Effector memory CD4-positive, alpha-beta T cell (primary cell): ENCODE data around the gene MARCHF4.

Source experiments
- DNase-seq, 3 donors: peaks; one replicate each; pipeline ENCODE4 v3.0.0-alpha.2; 2020
- H3K27ac ChIP-seq: 2 replicates; pipeline ENCODE4 v1.7.0; 2013; ENCODE audit warnings: mild to moderate bottlenecking, low read length, moderate library complexity; ENCODE audit not compliant: insufficient read depth, poor library complexity, severe bottlenecking
- H3K27me3 ChIP-seq: replicated peaks from 2 replicates; pipeline ENCODE4 v1.7.0; 2013; ENCODE audit warnings: mild to moderate bottlenecking, low read length; ENCODE audit not compliant: insufficient read depth, control insufficient read depth, poor library complexity, severe bottlenecking
- H3K36me3 ChIP-seq: 2 replicates; pipeline ENCODE4 v1.7.0; 2013; ENCODE audit warnings: mild to moderate bottlenecking, low read length, moderate library complexity; ENCODE audit not compliant: control insufficient read depth, insufficient read depth
- H3K4me1 ChIP-seq: 2 replicates; pipeline ENCODE4 v1.7.0; 2013; ENCODE audit warnings: low read length, mild to moderate bottlenecking; ENCODE audit not compliant: control insufficient read depth, insufficient read depth, poor library complexity, severe bottlenecking
- H3K4me3 ChIP-seq: 2 replicates; pipeline ENCODE4 v1.7.0; 2013; ENCODE audit warnings: low read length, low read depth, mild to moderate bottlenecking; ENCODE audit not compliant: insufficient read depth, poor library complexity, severe bottlenecking
- H3K9me3 ChIP-seq: 2 replicates; pipeline ENCODE4 v1.7.0; 2013; ENCODE audit warnings: mild to moderate bottlenecking, low read length, moderate library complexity; ENCODE audit not compliant: control insufficient read depth

Gene MARCHF4

DNA sequence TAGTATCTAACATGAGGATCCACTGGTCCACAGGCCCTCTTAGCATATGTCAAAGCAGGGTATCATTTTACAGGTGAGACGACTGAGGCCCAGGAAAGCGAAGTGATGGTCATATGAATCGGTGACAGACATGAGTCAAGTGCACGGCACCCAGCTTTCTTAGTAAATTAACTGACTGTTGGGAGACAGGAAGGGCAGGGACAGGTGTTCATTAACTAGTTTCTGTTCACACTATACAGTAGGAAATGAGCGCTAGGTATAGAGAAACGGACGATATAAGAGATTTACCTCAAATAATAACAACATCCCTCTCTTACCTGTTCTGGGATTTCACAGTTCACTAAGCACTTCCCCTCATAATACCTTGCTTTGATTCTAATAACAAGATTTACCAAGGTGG, 38.3 kb upstream of the MARCHF4 start:
- DNase-seq: no peak
- Histone ChIP-seq H3K36me3 (no peaks in the 10 kb centered on the region), H3K9me3 (no peaks in the 10 kb centered on the region), H3K4me1 (peaks cover 6% of the 10 kb centered on the region), H3K27me3 (no peaks in the 10 kb centered on the region), H3K27ac (no peak overlapping the region), H3K4me3 (no peak overlapping the region)

DNA sequence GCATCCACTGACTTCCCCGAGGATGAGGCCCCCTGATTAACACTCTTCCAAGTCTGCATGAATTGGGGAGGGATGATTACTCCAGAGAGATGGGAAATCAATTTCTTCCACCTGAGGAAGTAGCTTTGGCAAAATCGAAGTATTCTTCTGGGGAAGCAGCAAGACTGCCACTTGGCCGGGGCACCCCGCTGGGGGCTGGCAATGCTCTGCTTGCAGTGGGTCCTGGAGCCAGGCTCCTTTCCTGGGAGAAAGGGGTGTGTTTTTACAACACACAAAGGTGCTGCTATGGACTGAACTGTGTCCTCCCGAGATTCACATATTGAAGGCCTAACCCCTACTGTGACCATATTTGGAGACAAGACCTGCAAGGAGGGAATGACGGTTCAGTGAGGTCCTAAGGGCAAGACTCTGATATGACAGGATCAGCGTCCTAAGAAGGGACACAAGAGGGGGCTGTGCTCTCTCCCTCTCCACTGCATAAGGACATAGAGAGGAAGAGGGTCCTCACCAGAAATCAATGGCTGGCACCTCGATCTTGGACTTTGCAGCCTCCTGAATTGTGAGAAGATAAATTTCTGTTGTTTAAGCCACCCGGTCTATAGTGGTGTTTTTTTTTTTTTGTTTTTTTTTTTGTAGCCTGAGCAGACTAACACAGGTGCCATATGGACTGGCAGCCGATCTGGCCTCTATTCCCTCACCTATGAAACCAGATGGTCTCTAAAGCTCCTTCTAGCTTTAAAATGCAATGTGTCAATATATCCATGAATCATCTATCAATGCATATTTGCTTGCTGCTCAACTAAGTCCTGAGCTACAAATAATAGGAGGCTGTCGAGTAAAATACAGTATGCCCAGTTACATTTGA, 36.4 kb upstream of the MARCHF4 start:
- Histone ChIP-seq H3K9me3 (no peaks in the 10 kb centered on the region), H3K27ac (no peak overlapping the region), H3K4me3 (no peak overlapping the region), H3K27me3 (no peaks in the 10 kb centered on the region), H3K4me1 (peaks cover 6% of the 10 kb centered on the region), H3K36me3 (no peaks in the 10 kb centered on the region)
- DNase-seq: no peak

DNA sequence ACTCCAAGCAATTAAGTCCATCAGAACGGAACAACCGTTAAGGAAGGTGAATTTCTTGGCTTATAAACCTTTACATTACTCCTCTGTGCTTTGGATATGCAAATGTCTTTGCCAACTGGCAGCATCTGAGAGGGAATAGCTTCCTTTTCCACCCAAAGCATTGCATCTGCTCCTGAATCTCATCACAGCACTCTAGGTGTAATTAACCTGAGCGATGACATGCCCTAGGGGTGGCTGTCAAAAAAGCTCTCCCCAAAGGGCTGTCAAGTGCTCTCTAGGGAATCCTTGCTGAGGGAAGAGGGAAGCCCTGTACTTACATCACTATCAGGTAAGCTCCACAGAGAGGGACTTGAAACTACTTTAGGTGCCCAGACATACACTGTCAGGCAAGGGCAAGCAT, 34.5 kb upstream of the MARCHF4 start:
- no peaks in the 10 kb centered on the region for H3K9me3 ChIP-seq
- no peak overlapping the region for H3K4me3 ChIP-seq
- peaks cover under 1% of the 10 kb centered on the region for H3K4me1 ChIP-seq
- no peak for DNase-seq
- H3K27ac ChIP-seq: no peak overlapping the region
- no peaks in the 10 kb centered on the region for H3K27me3 ChIP-seq
- H3K36me3 ChIP-seq: no peaks in the 10 kb centered on the region

DNA sequence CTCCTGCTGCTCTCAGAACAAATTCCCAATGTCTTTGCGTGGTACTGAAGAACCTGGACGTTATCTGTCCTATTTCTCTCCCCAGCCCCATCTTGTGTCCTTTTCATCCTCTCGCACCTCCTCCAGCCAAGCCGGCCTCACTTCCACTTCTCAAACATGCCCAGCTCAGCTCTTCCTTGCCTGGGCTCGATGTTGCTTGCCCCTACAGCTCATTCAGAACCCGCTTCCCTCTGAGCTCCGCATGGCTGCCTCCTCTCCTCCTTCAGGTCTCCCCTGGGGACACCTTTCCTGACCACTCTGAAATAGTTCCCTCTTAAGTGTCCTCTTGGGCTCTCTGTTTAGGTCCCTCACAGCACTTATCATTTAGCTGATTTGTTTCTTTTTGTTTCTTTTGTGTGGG, 33.3 kb upstream of the MARCHF4 start:
- Histone ChIP-seq H3K9me3 (no peaks in the 10 kb centered on the region), H3K4me3 (no peak overlapping the region), H3K36me3 (no peaks in the 10 kb centered on the region), H3K27me3 (no peaks in the 10 kb centered on the region), H3K4me1 (no peaks in the 10 kb centered on the region), H3K27ac (no peak overlapping the region)
- DNase-seq: no peak

GRCh38 chr2:216404010-216404618, 31.8 kb upstream of the MARCHF4 start:
- H3K27ac ChIP-seq: no peak overlapping the region
- DNase-seq: peak in 2 of 3 donors; percentile 13 to 31
- H3K27me3 ChIP-seq: no peaks in the 10 kb centered on the region
- no peaks in the 10 kb centered on the region for H3K36me3 ChIP-seq
- no peaks in the 10 kb centered on the region for H3K4me1 ChIP-seq
- no peaks in the 10 kb centered on the region for H3K9me3 ChIP-seq
- no peak overlapping the region for H3K4me3 ChIP-seq

- Histone ChIP-seq H3K36me3 (no peaks in the 10 kb centered on the region), H3K4me1 (no peaks in the 10 kb centered on the region), H3K9me3 (no peaks in the 10 kb centered on the region), H3K27me3 (no peaks in the 10 kb centered on the region), H3K27ac (no peak overlapping the region), H3K4me3 (no peak overlapping the region)
- DNase-seq: no peak
Measured at GRCh38 chr2:216402751-216403150, 30.5 kb upstream of the MARCHF4 start.

GRCh38 chr2:216399621-216400020, 27.3 kb upstream of the MARCHF4 start:
- DNase-seq: no peak
- Histone ChIP-seq H3K36me3 (no peaks in the 10 kb centered on the region), H3K4me3 (no peak overlapping the region), H3K9me3 (no peaks in the 10 kb centered on the region), H3K27ac (no peak overlapping the region), H3K27me3 (no peaks in the 10 kb centered on the region), H3K4me1 (no peaks in the 10 kb centered on the region)

- no peaks in the 10 kb centered on the region for H3K9me3 ChIP-seq
- no peak overlapping the region for H3K4me3 ChIP-seq
- H3K36me3 ChIP-seq: no peaks in the 10 kb centered on the region
- H3K4me1 ChIP-seq: no peaks in the 10 kb centered on the region
- no peak overlapping the region for H3K27ac ChIP-seq
- DNase-seq: no peak
- no peaks in the 10 kb centered on the region for H3K27me3 ChIP-seq
Measured at GRCh38 chr2:216394881-216395280, 22.6 kb upstream of the MARCHF4 start.

DNA sequence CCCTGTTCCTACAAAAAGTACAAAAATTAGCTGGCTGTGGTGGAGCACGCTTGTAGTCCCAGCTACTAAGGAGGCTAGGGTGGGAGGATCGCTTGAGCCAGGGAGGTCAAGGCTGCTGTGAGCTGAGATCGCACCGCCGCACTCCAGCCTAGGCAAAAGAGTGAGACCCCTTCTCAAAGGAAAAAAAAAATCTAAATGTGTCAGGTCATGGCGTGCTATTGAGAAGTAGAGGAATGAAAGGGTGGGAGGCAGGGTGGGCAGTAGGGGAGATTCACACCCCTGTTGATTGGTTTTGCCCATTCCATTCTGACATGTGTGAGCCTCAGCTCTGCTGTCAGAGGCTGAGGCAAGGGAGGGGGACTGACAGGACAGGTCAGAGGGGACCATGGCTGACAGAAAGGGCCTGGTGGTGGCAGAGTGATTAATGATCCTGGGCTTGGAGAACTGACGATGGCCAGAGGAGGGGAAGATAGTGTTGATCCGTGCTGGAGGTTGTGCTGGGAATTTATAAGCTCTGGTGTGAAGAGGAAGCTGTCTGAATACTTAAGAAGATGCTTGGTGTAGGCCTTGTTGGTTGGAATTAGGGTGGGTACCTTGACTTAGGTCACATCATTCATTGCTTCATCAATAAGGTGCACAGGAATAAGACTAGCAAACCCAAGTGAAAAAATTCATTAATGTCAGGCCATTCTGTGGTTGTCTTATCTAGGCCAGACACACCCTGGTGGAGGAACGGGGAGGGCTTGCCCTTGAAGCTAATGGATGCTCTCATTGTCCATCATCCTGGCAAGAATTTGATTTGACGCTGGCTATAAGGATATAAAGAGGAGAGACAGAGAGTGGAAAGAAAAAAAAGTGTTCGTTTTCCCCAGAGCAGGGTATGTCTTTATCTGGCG, 20.9 kb upstream of the MARCHF4 start:
- no peaks in the 10 kb centered on the region for H3K36me3 ChIP-seq
- H3K27ac ChIP-seq: no peak overlapping the region
- DNase-seq: no peak
- no peaks in the 10 kb centered on the region for H3K9me3 ChIP-seq
- no peak overlapping the region for H3K4me3 ChIP-seq
- H3K4me1 ChIP-seq: no peaks in the 10 kb centered on the region
- no peaks in the 10 kb centered on the region for H3K27me3 ChIP-seq
